ENCODE data around the gene SPECC1L. TPM values are rescaled to one million over a fixed set of nuclear protein-coding genes. Genes with fewer than 3 reads are reported as not detected.

SPECC1L gene
- total and polyA plus RNA-seq, 2 experiments from 2014 or later: 21.1 to 34.0 TPM

- Histone ChIP-seq H3K27me3 (replicated peaks; ENCODE audit: insufficient read depth) (no peaks in the 10 kb centered on the region), H2AFZ (peak overlapping the region; percentile 57), H3K4me1 (ENCODE audit: insufficient read depth) (peaks cover 25% of the 10 kb centered on the region), H3K36me3 (ENCODE audit: low read depth) (no peaks in the 10 kb centered on the region), H3K9me2 (ENCODE audit: insufficient read depth) (no peaks in the 10 kb centered on the region), H3F3A (ENCODE audit: insufficient read depth) (peaks cover 12% of the 10 kb centered on the region), H3K79me2 (ENCODE audit: insufficient read depth) (no peaks in the 10 kb centered on the region), H4K20me1 (ENCODE audit: insufficient read depth) (no peaks in the 10 kb centered on the region), H3K9ac (no peak overlapping the region), H3K4me3 (no peak overlapping the region), H3K9me3 (ENCODE audit: low read depth) (no peaks in the 10 kb centered on the region), H3K27ac (no peak overlapping the region), H3K4me2 (ENCODE audit: unreplicated experiment) (no peak overlapping the region)
- in situ Hi-C loops (cut with MboI): no loop called here
- peak; percentile 56 for DNase-seq
- 53 to 59% methylated on average over 5 of the region's 5 CpGs for WGBS, 2 experiments (ENCODE audit: low coverage in 1 of 2, low lambda C conversion rate in 2 of 2, missing lambda C conversion rate in 2 of 2)
- TF ChIP-seq EZH2 (IDR thresholded peaks at IDR 0.05; ENCODE audit: insufficient read depth, poor library complexity, severe bottlenecking) (no peak), EZH2phosphoT487 (IDR thresholded peaks at IDR 0.05; ENCODE audit: insufficient read depth, low read depth) (no peak)
Measured at GRCh38 chr22:24465566-24465965, 194.9 kb downstream of the SPECC1L start.

GRCh38 chr22:24465975-24466374 lies 195.3 kb downstream of the SPECC1L start:
- no peak overlapping the region for H3K4me2 ChIP-seq (ENCODE audit: unreplicated experiment)
- H3K4me1 ChIP-seq (ENCODE audit: insufficient read depth): peaks cover 25% of the 10 kb centered on the region
- no peak for DNase-seq
- H4K20me1 ChIP-seq (ENCODE audit: insufficient read depth): no peaks in the 10 kb centered on the region
- H3K9ac ChIP-seq: no peak overlapping the region
- H3K9me3 ChIP-seq (ENCODE audit: low read depth): no peaks in the 10 kb centered on the region
- peak overlapping the region; percentile 57 for H2AFZ ChIP-seq
- H3K79me2 ChIP-seq (ENCODE audit: insufficient read depth): no peaks in the 10 kb centered on the region
- WGBS, 2 experiments (ENCODE audit: low coverage in 1 of 2, low lambda C conversion rate in 2 of 2, missing lambda C conversion rate in 2 of 2): 99% methylated on average over 3 of the region's 3 CpGs
- H3K27me3 ChIP-seq (replicated peaks; ENCODE audit: insufficient read depth): no peaks in the 10 kb centered on the region
- H3K4me3 ChIP-seq: no peak overlapping the region
- no peaks in the 10 kb centered on the region for H3K36me3 ChIP-seq (ENCODE audit: low read depth)
- in situ Hi-C loops (cut with MboI): no loop called here
- peaks cover 12% of the 10 kb centered on the region for H3F3A ChIP-seq (ENCODE audit: insufficient read depth)
- no peak for TF ChIP-seq EZH2phosphoT487 (IDR thresholded peaks at IDR 0.05; ENCODE audit: insufficient read depth, low read depth)
- no peak for TF ChIP-seq EZH2 (IDR thresholded peaks at IDR 0.05; ENCODE audit: insufficient read depth, poor library complexity, severe bottlenecking)
- no peak overlapping the region for H3K27ac ChIP-seq
- H3K9me2 ChIP-seq (ENCODE audit: insufficient read depth): no peaks in the 10 kb centered on the region

- Histone ChIP-seq H3F3A (ENCODE audit: insufficient read depth) (peaks cover 12% of the 10 kb centered on the region), H3K9me3 (ENCODE audit: low read depth) (no peaks in the 10 kb centered on the region), H3K4me2 (ENCODE audit: unreplicated experiment) (peak overlapping the region; percentile 11), H3K4me3 (no peak overlapping the region), H3K27me3 (replicated peaks; ENCODE audit: insufficient read depth) (no peaks in the 10 kb centered on the region), H2AFZ (peak overlapping the region; percentile 29; the same call in 1 of the 2 replicates), H3K27ac (no peak overlapping the region), H3K4me1 (ENCODE audit: insufficient read depth) (peaks cover 25% of the 10 kb centered on the region), H3K79me2 (ENCODE audit: insufficient read depth) (no peaks in the 10 kb centered on the region), H3K36me3 (ENCODE audit: low read depth) (no peaks in the 10 kb centered on the region), H3K9ac (no peak overlapping the region), H3K9me2 (ENCODE audit: insufficient read depth) (no peaks in the 10 kb centered on the region), H4K20me1 (ENCODE audit: insufficient read depth) (no peaks in the 10 kb centered on the region)
- in situ Hi-C loops (cut with MboI): no loop called here
- TF ChIP-seq EZH2phosphoT487 (IDR thresholded peaks at IDR 0.05; ENCODE audit: insufficient read depth, low read depth): no peak
- TF ChIP-seq EZH2 (IDR thresholded peaks at IDR 0.05; ENCODE audit: insufficient read depth, poor library complexity, severe bottlenecking): no peak
- peak; percentile 52 for DNase-seq
- 79 to 85% methylated on average over 1 of the region's 1 CpG for WGBS, 2 experiments (ENCODE audit: low coverage in 1 of 2, low lambda C conversion rate in 2 of 2, missing lambda C conversion rate in 2 of 2)
Measured at GRCh38 chr22:24466716-24467328, 196.2 kb downstream of the SPECC1L start.

- WGBS, 2 experiments (ENCODE audit: low coverage in 1 of 2, low lambda C conversion rate in 2 of 2, missing lambda C conversion rate in 2 of 2): 95 to 98% methylated on average over 2 of the region's 2 CpGs
- no peak for TF ChIP-seq EZH2phosphoT487 (IDR thresholded peaks at IDR 0.05; ENCODE audit: insufficient read depth, low read depth)
- TF ChIP-seq EZH2 (IDR thresholded peaks at IDR 0.05; ENCODE audit: insufficient read depth, poor library complexity, severe bottlenecking): no peak
- no peaks in the 10 kb centered on the region for H3K79me2 ChIP-seq (ENCODE audit: insufficient read depth)
- in situ Hi-C loops (cut with MboI): no loop called here
- 0 out of 2 replicates have a peak overlapping the region, but pooled peaks have one; percentile 29 for H2AFZ ChIP-seq
- H3K27me3 ChIP-seq (replicated peaks; ENCODE audit: insufficient read depth): no peaks in the 10 kb centered on the region
- no peak overlapping the region for H3K9ac ChIP-seq
- H3K27ac ChIP-seq: no peak overlapping the region
- no peak for DNase-seq
- peaks cover 25% of the 10 kb centered on the region for H3K4me1 ChIP-seq (ENCODE audit: insufficient read depth)
- H4K20me1 ChIP-seq (ENCODE audit: insufficient read depth): no peaks in the 10 kb centered on the region
- H3K9me2 ChIP-seq (ENCODE audit: insufficient read depth): no peaks in the 10 kb centered on the region
- peaks cover 12% of the 10 kb centered on the region for H3F3A ChIP-seq (ENCODE audit: insufficient read depth)
- H3K4me2 ChIP-seq (ENCODE audit: unreplicated experiment): peak overlapping the region; percentile 11
- no peaks in the 10 kb centered on the region for H3K36me3 ChIP-seq (ENCODE audit: low read depth)
- no peaks in the 10 kb centered on the region for H3K9me3 ChIP-seq (ENCODE audit: low read depth)
- no peak overlapping the region for H3K4me3 ChIP-seq
Measured at GRCh38 chr22:24467340-24467739, 196.7 kb downstream of the SPECC1L start.

Other genes starting within 250 kb of the SPECC1L start
- under 0.01 TPM in 1 of 2 replicates, not detected in the other for gene SUSD2, start 89.3 kb upstream of the SPECC1L start, total RNA-seq (2014; rRNA removed; shearing (Covaris generic))
- gene SUSD2, start 89.3 kb upstream of the SPECC1L start, polyA plus RNA-seq (2016; fragmentation: Nextera tagmentation; extraction: Ambion mirVana): 0.24 and 0.28 TPM in 2 replicates
- gene GGT5, start 25.7 kb upstream of the SPECC1L start, total RNA-seq (2014; rRNA removed; shearing (Covaris generic)): 0.38 and 1.3 TPM in 2 replicates
- gene GGT5, start 25.7 kb upstream of the SPECC1L start, polyA plus RNA-seq (2016; fragmentation: Nextera tagmentation; extraction: Ambion mirVana): 5.0 and 5.1 TPM in 2 replicates
- 0.54 and 0.89 TPM in 2 replicates for gene ADORA2A, start 156.8 kb downstream of the SPECC1L start, total RNA-seq (2014; rRNA removed; shearing (Covaris generic))
- 0.30 and 0.64 TPM in 2 replicates for gene ADORA2A, start 156.8 kb downstream of the SPECC1L start, polyA plus RNA-seq (2016; fragmentation: Nextera tagmentation; extraction: Ambion mirVana)
- gene UPB1, start 224.5 kb downstream of the SPECC1L start, total RNA-seq (2014; rRNA removed; shearing (Covaris generic)): not detected in 2 replicates
- not detected in 2 replicates for gene UPB1, start 224.5 kb downstream of the SPECC1L start, polyA plus RNA-seq (2016; fragmentation: Nextera tagmentation; extraction: Ambion mirVana)

Measured in GM23248 (cell line).